GM19023 (cell line): ENCODE data around the gene EMC8.

Experiments used
- ATAC-seq: cut with Tn5 transposase; IDR thresholded peaks from one replicate; pipeline ENCODE4 v1.9.1; 2021; ENCODE audit warnings: mild to moderate bottlenecking, moderate library complexity; ENCODE audit not compliant: unreplicated experiment

The EMC8 gene

GRCh38 chr16:85785927-85786326 is 13.4 kb downstream of the EMC8 start:
- ATAC-seq, result no peak

DNA sequence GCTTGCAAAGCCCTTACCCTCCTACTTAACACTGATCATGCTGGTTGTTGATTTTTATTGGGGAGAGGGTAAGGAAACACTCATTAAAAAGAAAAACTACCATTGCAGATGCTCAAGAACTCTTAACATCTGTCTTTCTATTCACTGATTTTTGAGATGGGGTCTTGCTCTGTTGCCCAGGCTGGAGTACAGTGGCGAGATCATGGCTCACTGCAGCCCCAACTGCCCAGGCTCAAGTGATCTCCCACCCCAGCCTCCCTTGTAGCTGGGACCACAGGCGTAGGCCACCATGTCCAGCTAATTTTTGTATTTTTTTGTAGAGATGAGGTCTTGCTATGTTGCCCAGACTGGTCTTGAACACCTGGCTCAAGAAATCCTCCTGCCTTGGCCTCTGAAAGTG is 14.5 kb downstream of the EMC8 start:
- no peak for ATAC-seq

DNA sequence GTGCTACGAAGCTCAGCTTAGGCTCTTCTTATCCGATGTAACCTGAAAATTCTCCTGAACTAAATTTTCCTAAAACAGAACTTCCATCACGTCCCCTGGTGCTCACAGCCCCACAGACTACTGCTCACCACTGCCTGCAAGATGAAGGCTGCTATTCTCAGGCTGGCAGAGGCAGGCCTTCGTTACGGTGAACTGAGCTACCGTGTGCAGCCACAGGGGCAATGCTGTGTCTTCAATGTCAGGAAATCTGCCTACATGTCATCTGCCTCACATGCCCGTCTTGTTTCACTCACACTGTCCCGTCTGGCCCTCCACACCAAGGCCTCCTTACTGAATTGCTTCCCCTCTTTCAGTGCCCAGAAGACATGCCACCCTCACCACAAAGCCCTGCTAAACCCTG is 15.9 kb downstream of the EMC8 start:
- no peak for ATAC-seq

GRCh38 chr16:85782451-85782850 is 16.9 kb downstream of the EMC8 start:
- no peak for ATAC-seq

GRCh38 chr16:85781695-85782370 is 17.5 kb downstream of the EMC8 start:
- no peak for ATAC-seq

GRCh38 chr16:85781156-85781555 is 18.2 kb downstream of the EMC8 start:
- no peak for ATAC-seq

DNA sequence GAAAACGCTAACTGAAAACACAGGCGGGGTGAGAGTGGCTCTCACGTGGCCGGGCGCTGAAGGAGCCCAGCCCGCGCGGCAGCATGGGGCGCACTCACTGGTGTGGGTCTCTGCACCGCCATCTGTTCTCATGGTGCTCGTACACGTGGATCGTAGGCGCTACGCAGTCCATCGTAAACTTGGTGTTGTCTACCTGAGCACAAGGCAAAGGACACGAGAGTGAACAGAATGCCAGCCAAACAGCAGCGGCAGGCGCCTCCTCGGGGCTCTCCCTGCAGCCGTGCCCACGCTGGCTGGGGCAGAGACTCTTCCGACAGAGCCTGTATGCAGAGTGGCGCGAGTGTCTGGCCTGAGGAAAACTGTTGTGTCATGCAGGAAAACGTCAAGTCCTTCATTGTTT is 19.1 kb downstream of the EMC8 start:
- no peak for ATAC-seq

- no peak for ATAC-seq
Observed at GRCh38 chr16:85778873-85779272, 20.5 kb downstream of the EMC8 start.

DNA sequence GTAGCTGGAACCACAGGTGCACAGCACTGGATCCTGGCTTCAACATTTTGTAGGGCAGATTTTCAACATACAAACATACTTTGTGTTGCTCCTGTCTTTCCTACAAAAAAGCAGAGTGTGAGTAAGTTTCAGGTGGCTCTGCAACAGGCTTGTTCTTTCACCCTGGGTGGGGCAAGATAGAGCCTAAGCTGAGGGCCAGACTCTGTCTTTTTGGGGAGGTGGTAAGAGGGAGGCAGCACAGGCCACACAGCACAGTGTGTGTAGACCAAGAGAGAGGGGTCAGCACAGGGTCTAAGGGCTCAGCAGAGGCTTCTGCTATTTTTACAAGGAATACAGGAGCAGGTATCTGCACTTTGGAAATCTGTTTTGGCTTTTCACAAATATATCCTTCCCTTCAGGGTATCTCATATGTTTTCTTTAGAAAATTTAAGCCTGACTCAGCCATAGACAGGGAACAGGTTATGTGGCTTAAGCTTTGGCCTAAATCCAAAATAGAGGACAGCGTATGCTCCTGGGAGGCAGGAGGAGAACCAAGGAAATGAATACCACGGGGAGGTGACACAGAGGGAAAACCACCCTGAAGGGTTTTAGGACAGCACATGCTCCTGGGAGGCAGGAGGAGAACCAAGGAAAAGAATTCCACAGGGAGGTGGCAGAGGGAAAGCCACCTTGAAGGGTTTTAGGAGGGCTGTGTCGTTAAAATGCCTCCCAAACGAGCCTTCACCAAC is 21.6 kb downstream of the EMC8 start:
- no peak for ATAC-seq

DNA sequence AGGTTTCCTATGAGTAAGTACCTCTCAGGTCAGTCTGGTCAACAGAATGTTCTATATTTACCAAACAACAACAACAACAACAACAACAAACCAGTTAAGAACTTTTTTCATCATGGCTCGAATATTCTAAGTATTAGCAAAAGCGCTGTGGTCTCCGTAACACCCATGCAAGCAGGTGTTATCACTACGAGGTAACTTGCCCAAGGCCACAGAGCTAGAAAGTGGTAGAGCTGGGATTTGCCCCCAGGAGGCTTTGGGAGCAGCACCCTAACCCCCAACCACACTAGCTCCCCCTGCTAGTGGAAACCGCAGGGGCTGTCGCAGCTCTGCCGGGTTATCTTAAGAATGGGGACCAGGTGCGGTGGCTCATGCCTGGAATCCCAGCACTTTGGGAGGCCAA is 24.5 kb downstream of the EMC8 start:
- no peak for ATAC-seq

DNA sequence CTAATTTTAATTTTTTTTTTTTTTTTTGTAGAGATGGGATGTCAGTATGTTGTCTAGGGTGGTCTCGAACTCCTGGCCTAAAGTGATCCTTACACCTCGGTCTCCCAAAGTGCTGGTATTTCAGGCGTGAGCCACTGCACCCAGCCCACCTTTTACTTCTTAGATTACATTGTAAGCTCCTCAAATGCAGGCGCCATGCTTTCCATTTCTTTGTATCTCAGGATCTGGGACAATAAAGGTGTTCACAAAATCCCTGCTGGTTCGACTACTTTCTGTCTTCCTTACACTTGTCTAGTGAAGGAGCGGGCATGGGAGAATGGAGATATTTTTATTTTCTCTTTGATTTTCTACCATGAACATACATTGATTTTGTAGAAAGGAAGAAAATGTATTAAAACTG is 25.2 kb downstream of the EMC8 start:
- ATAC-seq, result no peak

- ATAC-seq, result no peak
Observed at GRCh38 chr16:85773044-85773443, 26.3 kb downstream of the EMC8 start.

GRCh38 chr16:85770741-85771140 is 28.6 kb downstream of the EMC8 start:
- no peak for ATAC-seq

GRCh38 chr16:85768199-85768598 is 31.1 kb downstream of the EMC8 start:
- ATAC-seq, result no peak

GRCh38 chr16:85767531-85767930 is 31.8 kb downstream of the EMC8 start:
- ATAC-seq, result no peak

DNA sequence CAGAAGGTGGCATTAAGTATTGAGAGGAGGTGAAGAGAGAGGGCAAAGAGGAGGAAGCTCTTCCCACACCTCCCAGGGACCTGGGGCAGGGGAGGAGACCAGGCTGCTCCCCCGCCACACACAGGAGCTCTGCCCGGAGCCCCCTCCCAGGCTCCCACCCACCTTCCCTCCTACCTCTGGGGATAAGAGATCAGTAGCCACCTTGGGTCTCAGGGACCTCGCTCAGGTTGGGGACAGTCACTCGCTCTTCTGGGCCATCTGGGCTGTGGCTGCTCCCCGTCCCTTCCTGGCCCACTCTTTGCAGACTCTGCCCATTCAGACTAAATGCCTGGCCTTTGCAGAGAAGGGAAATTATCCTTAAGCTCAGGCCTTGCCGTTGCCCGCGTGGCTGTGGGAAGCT is 33.6 kb downstream of the EMC8 start:
- ATAC-seq, result no peak

- no peak for ATAC-seq
Observed at GRCh38 chr16:85765211-85765610, 34.1 kb downstream of the EMC8 start.

DNA sequence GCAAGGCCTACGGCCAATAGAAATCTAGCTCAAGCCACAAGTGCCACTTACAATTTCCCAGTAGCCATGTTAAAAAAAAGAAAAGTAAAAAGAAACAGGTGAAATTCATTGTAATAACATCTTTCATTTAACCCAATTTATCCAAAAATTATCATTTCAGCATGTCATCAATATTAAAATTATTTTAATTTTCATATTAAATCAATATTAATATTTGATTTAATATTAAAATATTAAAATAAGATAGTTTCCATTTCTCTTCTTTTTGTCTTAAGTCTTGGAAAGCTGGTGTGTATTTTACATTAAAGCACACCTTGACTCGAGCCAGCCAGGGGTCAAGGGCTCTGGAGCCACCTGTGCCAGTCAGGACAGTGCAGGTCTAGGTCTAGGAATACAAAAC is 35.7 kb downstream of the EMC8 start:
- ATAC-seq, result no peak

- no peak for ATAC-seq
Observed at GRCh38 chr16:85762970-85763369, 36.4 kb downstream of the EMC8 start.

DNA sequence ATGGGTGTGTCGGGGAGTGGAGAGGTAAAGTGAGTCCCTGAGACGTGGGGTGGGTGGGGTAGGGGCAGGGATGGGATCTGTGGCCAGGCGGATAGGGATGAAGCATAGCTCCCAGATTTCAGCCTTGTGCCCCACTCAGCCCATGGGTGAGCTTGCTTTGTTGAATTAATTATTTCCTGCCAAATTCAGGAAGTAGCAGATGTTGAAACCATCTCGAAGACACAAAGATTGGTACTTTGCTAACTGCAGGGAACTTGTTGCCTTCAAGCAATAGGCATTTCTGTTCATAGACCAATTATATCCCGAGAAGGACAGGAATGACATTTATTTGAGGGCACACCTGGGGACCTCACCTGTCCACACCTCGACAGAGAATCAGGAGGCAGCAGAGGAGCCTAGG is 37.5 kb downstream of the EMC8 start:
- no peak for ATAC-seq

GRCh38 chr16:85759631-85760419 is 39.5 kb downstream of the EMC8 start:
- no peak for ATAC-seq

DNA sequence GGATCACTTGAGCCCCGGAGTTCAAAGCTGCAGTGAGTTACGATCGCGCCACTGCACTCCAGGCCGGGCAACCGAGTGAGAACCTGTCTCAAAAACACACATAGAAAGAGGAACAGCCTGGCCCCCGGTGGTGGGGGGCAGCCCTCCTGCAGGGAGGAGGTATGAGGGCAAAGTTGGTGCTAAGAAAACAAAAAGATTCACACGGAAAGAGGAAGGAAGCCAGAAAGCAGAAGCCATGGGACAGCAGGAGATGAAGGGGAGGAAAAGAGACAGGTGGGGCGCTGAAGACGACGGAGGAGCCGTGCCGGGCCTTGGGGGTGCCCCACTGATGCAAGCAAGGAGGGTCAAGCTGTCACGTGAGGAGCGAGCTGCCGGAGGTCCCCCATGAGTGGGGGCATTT is 40.2 kb downstream of the EMC8 start:
- ATAC-seq, result no peak
